HG02970 (cell line): ENCODE results near the gene MSH5.

ENCODE experiments used
- ATAC-seq: cut with Tn5 transposase; IDR thresholded peaks from one replicate; pipeline ENCODE4 v1.9.1; 2021; ENCODE audit warnings: mild to moderate bottlenecking, moderate library complexity, moderate number of reproducible peaks; ENCODE audit not compliant: unreplicated experiment, low FRiP score

Gene MSH5

DNA sequence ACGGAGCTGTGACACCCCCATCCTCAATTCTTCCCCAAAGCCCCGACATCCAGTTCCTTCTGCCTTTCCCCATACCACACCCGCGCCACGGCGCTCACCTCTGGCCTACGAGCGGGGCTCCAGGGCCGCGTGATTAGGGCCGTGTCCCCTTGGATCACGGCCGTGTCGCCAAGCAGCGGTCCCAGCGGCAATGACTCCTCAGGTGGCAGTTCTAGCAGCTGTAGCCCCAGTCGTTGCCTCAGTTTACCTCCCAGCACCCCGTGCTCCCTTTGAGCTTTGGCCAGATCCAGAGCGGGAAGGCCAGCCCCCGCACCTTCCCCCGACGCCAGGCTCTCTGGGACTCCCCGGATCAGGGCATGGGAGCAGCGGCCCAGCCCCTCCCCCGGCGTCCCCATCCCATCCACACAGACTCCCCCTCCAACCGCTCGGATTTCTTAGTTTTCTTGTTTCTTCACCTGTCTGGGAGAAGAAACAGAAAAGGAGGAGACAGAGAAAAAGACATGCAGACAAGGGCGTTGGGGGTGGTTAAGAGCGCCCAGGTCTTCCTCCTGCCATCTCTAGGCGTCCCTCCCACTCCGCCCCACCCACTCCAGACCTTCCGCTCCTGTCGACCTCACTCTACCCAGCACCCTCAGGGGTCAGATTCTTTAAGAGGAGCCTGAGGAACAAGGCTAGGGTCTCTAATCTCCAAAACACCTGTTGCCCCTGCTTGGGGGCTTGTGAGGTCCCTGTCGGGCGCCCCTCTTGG, 10.9 kb upstream of the MSH5 start, which contains the start of gene DDAH2:
Gene DDAH2 (minus strand): TSS at position 533 of the 748 bp plus-strand sequence. CDS start 138 bp downstream, at position 395.
- no peak for ATAC-seq

DNA sequence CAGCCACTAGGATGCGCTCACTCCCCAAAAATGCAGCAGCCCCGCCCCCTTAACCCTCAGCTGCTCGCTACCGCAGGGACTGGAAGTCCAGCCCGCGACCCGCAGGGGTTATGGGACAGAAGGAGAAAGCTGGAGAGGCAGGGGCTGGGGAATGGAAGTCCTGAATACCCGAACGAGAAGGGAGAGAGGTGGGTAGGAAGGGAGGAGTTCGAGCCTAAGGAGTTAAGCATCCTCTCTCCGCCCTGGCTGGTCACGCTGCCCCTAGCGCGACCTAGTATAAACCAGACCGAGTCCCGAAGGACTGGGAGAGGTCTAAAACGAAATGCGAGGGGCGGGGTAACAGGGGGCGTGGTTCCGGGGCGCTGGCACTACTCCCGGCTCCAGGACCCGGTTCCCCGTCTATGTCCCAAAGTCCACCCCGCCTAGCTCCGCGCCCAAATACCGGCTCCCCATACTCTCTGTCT, 10.3 kb upstream of the MSH5 start:
- peak; percentile 42 for ATAC-seq

DNA sequence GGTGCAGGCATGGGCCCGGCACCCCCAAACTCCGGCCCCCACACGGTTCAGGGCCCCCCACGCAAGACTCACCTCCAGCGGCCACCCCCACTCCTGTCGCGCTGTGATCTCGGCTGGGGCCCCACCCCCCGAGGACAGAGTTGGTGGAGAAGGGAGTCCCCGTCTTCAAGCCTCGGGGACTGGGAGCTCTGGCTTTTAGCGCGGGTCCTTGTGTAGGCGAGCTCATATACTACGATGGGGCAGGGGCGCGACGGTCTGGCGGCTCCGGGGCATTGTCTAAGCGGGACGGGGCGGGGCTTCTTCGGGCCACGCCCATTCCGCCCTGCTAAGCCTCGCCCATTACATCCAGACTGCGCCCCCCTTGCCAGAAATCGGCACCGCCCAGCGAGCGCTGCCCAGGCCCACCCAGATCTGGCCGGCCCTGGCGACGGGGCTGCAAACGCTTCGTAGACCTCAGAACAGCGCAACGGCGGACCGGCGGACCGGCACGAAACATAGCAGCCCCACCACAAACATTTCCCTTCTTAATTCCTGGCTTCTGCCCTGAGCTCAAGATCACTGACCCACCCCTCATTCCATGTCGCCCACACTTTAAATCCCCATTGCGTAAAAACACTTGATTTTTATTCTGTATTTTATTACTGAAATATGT, 9.7 kb upstream of the MSH5 start:
- peak; percentile 38 for ATAC-seq

DNA sequence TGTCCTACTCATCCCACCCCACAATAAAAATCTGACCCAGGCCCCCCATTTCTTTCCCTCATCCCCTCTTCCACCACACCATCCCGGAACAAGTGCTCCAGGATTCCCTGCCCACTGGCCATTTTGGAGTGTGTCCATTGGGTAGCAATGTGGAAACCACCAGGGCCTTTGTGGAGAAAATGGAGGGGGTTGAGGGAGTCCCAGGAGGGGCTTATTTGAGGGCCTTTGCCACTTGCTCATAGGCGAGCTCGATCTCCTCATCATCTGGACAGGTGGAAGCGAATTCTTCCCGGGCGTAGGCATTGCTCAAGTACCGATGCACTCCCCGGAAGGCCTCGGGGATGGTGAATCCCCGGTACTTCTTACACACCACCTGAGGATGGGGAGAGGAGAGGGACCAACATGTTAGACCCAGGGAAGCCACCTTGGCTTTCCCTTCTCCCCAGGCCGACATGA, 9.1 kb upstream of the MSH5 start:
- ATAC-seq, result no peak

DNA sequence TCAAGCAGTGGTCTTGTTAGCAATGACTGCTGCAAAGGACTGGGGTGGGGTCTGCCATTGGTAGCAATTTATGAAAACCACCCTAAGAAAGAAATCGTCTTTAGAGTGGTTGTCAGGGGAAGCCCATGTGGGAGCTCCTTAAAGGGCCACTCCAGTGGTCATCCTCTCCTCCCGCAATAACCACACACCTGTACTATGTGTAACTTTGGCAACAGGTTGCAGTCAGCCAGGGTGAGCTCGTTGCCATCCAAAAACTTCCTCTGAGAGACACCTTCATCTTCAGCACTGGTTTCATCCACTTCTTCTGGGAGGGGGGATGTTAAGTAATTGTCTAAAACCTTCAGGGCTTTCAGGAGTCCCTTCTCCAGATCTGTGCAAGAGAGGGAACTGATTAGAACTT, 7.8 kb upstream of the MSH5 start:
- no peak for ATAC-seq

DNA sequence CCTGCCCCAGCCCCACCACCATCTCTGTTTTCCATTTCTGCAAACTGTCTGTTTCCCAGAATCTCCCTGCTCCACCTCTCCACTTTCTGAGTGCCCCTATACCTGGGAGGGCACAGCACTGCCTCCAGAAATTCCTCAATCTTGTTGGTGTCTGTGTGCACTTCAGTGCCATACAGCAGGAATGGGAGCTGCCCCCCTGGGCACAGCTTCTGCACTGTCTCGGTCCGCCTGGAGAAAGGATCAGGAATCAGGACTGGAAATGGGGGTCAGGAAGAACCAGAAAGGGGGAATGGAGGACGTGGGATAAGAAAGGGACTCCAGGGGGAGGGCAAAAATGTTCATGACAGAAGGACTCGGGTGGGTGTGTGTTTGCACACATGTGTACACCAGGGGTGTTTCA, 6.1 kb upstream of the MSH5 start:
- ATAC-seq, result no peak

DNA sequence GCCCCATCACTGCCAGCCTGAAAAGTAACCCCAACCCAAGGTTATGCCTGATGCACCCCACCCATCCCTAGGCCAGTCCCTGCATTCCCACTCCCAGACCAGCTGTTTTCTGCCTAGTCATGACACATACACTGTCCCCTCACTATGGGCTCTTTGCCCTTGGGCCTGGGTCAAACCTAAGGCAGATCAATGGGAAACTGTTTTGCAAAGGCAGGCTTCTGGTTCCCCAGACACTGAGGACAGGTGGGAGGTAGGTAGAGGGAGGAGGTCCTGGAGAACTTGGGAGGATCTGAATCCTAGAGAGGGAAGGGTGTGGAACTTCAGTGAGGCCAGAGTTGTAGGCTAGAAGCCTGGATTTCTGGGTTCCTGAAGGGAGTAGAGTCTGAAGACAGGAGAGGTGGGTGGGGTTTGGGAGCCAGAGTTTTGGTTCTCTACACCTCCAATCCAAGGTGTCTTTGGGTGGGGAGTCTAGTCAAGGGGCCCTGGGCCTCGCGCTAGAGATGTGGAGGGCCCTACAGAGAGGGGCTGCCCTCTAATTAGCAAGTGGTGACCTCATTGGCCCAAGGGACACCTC, 5.5 kb upstream of the MSH5 start:
- no peak for ATAC-seq

DNA sequence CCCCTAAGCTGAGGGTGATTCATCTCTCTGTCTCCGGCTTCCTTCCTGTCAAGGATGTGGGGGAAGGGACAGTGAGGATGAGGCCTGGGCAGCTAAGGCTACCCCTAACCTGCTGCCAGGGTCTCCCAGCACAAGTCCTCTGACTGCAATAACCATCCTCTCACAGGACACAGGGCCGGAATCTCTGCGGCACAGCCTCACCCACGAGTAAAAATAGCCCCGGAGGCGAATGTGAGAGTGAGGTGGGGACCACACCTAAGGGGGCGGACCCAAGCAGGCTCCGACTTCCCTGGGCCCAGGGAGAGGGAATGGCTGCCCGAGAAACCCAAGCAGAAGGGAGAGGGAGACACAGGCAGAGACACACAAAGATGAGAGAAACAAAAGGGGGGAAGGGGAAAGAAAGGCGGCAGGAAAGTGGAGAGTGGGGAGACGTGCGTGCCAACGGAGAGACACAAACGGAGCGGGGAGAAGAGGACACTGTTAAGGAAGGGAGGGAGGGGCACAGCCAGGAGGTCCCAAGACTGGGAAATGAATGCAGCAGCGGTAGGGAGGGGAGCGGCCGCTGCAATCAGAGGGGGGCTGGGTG, 4.9 kb upstream of the MSH5 start:
- no peak for ATAC-seq

DNA sequence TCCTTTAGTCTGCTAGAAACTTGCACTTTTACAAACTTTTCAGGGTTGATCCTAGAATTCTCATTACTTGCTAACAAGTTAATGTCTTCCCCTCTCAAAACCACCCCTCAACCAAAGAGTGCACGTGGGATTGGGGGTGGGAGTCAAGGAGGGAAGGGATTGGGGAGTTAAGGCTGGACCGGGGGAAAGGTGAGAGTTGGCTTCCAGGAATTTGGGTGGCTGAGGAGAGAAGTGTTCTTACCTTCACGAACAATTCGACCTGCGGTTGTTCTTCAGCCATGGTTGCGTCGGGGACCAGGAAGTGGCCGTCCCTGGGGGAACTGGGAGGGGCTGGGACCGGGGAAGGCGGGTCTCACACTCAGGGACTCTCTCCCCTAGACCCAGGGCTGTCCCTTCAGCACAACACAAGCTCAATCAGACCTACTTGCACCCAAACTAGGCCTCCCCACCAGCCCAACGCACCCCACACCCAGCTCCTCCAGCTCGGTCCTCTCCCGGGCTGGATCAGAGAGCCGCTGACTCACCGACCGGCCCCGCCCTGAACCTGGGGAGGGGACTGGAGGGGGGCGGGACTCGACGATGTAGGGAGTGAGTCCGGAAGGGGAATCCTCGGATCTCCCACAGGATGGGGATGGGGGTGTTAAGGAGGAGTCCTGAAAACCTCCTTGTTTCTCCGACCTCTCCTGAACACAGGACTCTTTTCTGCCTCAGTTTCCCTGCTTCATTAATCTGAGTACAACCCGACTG, 3.6 kb upstream of the MSH5 start, which contains the start of gene CLIC1:
Gene CLIC1 (minus strand): TSS at position 510 of the 747 bp plus-strand sequence. CDS start 230 bp downstream, at position 280.
- no peak for ATAC-seq

DNA sequence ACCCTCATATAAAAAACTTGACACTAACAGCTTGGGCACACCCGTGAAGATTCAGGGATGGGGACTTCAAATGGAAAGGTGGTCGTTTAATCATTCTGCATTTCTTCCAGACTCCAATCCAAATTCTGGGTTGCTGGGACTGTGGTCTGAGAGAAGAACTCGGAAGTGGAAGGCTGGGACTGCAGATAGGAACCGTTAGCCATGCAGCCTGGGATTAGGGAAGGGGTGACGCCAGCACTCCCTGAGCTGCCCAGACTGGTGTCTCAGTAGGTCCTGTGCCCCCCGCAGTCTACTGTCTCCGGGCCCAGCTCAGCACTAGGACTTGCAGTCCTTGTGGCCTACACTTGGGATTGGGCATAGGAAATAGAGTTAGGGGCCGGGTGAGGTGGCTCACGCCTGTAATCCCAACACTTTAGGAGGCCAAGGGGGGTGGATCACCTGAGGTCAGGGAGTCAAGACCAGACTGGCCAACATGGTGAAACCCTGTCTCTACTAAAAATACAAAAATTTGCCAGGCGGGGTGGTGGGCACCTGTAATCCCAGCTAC, 3.0 kb upstream of the MSH5 start:
- no peak for ATAC-seq

DNA sequence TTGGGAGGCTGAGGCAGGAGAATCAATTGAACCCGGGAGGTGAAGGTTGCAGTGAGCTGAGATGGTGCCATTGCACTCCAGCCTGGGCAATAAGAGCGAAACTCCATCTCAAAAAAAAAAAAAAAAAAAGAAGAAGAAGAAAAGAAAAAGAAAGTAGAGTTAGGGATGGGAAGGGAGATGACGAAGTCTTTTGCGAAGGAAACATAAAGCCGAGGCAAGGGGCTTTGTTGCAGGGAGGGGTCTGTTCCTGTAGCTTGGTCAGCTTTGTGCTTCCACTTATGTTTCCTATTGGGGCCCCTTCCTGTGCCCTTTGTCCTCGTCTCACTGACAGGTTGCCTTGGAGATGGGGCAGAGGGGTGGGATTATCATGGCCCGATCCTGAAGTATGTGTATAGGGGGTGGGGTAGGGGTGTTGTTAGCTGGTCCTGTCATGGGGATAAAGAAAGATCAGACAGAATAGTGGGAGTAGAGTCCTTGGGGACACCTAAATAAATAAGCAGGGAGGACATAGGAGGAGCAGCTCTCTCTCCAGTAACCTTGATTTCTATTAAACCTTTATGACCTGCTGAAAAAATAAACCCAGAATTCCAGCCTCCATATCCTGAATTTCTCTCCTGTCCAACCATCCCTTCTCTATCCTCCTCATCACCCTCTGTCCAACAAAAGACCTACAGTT, 2.4 kb upstream of the MSH5 start:
- ATAC-seq, result no peak

DNA sequence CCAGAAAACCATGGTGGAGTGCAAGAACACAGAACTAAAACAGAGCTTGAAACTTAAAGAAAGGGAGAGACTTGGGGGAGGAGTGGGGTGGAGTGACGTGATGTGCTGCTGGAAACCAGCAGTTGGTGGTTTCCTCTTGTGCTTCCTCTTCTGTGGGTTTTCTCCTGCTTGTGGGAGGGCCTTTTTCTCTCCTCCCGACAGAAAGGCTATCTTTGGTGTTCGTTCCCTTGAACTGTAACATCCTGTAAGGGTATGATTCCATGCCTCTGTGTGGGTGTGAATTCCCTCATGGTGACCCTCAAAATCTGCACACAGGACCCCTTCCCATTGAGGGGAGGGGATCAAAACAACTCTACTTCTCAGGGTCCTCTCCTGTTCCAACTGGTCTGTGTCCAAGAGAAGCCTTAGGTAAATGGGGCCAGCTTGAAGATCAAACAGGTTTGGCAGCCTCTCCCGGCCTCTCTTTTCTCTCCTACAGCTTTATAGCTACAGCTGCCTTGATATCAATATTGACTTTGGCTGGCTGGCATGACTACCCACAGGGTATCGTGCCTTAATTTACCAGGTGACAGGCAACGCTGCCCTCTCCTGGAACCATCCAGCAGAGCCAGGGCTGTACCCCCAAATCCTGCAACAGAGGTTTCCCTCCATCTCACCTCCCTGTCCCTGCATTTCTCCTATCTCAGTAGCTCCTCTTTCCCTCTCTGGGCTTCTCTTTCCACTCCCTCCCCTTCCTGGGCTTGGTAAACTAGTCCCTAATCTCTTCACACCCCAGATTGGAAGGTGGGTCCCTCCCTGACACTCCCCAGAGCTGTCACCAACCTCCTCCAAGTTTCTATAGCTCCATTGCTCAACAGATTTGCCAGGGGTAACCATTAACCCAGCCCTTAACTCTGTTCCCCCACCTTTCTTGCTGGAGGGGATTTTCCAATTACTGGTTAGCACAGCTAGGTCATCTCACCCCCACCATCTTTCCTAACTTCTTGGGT, 1.5 kb upstream of the MSH5 start:
- no peak for ATAC-seq

DNA sequence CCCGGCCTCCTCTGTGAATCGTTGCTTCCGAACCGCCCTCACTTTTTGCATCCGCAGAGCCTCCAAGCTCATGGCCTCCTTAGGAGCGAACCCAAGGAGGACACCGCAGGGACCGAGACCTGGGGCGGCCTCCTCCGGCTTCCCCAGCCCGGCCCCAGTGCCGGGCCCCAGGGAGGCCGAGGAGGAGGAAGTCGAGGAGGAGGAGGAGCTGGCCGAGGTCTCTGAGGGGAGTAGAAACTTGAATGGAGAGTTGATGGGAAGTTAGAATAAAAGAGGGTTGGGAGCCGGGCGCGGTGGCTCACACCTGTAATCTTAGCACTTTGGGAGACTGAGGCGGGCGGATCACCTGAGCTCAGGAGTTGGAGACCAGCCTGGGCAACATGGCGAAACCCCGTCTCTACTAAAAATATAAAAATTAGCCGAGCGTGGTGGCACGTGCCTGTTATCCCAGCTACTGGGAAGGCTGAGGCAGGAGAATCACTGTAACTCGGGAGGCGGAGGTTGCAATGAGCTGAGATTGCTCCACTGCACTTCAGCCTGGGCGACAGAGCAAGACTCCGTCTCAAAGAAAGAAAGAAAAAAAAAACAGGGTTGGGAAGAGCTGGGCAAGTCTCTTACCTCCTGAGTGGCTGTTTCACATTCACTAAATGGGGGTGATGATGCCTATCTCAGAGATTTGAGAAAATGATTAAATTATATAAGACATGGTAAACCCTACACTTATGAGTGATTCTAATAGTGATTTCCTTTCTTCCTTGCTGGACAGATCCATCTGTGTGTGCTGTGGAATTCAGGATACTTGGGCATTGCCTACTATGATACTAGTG, 805 bp downstream of the MSH5 start:
- no peak for ATAC-seq

DNA sequence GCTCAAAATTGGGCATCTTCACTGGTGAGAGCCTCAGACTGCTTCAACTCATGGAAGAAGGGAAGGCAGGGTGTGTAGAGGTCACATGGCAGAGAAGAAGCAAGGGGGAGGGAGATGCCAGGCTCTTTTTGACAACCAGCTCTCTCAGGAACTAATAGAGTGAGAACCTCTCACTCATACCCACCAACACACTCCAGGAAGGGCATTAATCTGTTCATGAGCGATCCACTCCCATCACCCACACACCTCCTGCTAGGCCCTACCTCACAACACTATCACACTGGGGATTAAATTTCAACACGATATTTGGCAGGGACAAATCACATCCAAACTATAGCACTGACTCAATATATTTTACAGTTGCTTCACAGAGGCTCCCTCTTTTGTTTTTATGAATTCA, 2.0 kb downstream of the MSH5 start:
- ATAC-seq, result no peak

DNA sequence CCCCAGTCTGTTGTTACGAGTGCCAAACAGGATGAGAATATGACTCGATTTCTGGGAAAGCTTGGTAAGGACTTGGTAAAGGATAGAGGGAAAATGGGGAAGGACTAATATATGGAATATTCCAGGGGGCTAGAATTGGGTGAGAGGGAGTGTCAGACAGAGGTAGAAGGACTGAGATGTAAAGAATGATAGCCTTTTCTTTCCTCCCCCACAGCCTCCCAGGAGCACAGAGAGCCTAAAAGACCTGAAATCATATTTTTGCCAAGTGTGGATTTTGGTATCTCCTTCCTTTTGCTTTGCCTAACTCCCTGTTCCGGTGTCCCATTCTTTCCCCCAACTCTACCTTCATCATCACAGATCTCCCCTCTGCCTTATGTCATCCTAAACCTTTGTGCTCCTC, 3.1 kb downstream of the MSH5 start:
- no peak for ATAC-seq

DNA sequence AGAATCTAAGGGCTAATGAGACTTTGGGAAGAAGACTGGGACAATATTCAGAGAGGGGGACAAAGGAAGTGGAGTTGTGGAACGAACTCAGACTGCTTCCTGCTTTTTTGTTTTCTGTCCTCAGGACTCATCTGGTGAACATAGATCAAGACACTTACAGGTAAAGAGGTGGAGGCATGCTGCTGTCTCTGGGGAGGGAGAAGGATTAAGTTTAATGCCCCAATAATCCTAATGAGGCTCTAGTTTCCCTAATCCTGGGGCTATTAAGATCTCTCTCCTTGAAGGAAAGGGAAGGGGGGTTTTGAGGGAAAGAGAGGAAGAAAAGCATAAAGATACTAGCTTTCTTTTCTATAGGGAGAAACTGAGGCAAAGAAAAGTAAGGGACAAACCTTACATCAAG, 4.6 kb downstream of the MSH5 start:
- no peak for ATAC-seq

DNA sequence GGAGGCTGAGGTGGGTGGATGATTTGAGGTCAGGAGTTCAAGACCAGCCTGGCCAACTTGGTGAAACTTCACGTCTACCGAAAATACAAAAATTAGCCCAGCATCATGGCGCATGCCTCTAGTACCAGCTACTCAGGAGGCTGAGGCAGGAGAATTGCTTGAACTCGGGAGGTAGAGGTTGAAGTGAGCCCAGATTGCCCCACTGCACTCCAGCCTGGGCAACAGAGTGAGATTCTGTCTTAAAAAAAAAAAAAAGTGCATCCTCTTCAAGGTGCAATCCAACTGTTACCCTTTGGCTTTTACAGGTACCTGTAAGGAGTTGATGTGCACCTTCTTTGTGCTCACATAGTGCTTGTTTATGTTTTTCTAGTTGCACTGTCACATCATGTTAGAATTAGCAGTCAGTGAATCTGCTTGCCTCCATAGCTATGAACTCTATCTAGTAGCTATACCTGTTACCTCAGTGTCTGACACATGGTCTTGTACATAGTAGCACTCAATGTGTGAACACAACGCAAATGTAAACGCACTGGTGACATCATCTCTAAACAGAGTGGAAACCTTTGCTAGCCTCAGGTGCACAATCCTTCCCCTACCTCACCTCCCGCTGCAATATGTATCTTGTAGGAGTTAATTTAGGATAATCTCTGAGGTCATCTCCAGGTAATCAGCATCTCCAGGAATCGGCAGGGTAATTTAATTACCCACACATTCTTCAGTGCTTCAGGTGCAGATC, 9.7 kb downstream of the MSH5 start:
- ATAC-seq, result no peak
